ENCODE measurements around the gene PTPRT. TPM values are rescaled to one million over a fixed set of nuclear protein-coding genes. Genes with fewer than 3 reads are reported as not detected.

PTPRT gene
- total RNA-seq, 4 donors from 2014 or later: under 0.01 to 0.64 (median 0.40) TPM

DNA sequence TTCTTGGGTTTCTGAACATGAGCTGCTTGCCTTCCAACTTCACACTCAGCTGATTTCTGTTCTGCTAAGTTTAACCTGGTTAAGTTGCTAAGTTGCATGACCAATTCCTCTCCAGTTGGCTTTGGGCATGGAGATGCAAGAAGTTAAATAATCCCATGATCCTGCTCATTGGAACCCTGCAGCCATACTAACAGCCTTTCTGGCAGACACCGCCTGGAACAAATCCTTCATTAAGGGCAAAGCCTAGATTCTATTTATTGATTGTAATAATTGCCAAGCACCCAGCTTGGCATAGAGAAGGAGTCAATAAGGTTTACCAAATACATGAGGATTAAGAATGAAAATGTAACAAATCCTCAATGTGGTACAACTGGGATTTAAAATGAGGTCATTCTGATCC, 829.1 kb downstream of the PTPRT start:
- intact Hi-C loops (cut with DNase I; ENCODE audit: low total_unique reads) (no loop called here), in situ Hi-C loops (cut with MboI; ENCODE audit: low pct_ligation_motif_present in 1 of 4, low pct_unique_long_range_greater_than_20kb in 1 of 4, low sequenced_read_pairs in 3 of 4) (no loop called here)
- Histone ChIP-seq H3K9me3 (no peaks in the 10 kb centered on the region), H3K27ac (no peak overlapping the region), H3K4me3 (no peak overlapping the region), H3K36me3 (no peaks in the 10 kb centered on the region), H3K4me1 (no peaks in the 10 kb centered on the region), H3K27me3 (no peaks in the 10 kb centered on the region)
- no peak for TF ChIP-seq POLR2AphosphoS5 (IDR thresholded peaks at IDR 0.05)
- TF ChIP-seq EP300 (IDR thresholded peaks at IDR 0.05; ENCODE audit: low read depth): no peak
- TF ChIP-seq, protein P1, sequence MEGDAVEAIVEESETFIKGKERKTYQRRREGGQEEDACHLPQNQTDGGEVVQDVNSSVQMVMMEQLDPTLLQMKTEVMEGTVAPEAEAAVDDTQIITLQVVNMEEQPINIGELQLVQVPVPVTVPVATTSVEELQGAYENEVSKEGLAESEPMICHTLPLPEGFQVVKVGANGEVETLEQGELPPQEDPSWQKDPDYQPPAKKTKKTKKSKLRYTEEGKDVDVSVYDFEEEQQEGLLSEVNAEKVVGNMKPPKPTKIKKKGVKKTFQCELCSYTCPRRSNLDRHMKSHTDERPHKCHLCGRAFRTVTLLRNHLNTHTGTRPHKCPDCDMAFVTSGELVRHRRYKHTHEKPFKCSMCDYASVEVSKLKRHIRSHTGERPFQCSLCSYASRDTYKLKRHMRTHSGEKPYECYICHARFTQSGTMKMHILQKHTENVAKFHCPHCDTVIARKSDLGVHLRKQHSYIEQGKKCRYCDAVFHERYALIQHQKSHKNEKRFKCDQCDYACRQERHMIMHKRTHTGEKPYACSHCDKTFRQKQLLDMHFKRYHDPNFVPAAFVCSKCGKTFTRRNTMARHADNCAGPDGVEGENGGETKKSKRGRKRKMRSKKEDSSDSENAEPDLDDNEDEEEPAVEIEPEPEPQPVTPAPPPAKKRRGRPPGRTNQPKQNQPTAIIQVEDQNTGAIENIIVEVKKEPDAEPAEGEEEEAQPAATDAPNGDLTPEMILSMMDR (IDR thresholded peaks at IDR 0.05): no peak
- 93 to 100% methylated on average over 1 of the region's 1 CpG for WGBS, 2 donors (ENCODE audit: low coverage in 1 of 2)
- no peak for DNase-seq

DNA sequence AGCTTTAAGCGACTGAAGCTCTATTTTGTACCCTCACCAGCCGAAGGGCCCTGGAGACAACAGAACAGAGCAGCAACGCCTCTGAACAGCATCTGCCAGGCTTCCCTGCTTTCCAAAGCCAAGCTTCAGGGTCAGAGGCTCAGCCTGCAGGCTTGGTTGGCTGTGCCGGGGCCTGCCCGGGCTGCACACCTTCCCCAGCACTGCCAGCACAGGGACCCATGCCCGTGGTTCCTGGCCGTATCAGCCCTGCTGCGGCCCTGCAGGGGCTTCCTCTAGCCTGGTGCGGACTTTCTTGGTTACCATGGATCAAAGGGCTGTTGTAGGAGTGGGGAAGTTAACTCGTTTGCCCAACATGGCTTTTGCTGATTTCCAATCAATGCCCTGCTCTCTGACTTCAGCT, 830.1 kb downstream of the PTPRT start:
- H3K4me3 ChIP-seq: no peak overlapping the region
- intact Hi-C loops (cut with DNase I; ENCODE audit: low total_unique reads): no loop called here

DNA sequence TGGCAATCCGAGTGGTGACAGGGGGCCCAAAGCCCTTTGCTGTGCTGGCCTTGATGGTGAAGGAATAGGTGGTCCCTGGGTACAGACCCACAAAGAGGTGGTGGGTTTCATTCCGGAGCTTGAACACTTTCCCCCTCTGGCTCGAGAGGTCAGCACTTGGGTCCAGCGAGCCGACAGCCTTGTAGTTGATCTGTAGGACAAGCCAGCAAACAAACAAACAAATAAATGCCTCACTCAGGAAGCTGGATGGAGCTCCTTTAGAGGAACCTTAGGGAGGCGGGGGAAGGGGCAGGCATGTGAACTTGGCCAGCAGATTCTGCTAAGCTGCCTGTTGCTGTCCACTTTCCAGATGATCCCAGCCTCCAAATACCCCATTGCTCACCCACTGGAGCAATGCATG, 837.6 kb downstream of the PTPRT start:
- TF ChIP-seq, protein P1 (IDR thresholded peaks at IDR 0.05): no peak
- no peak for TF ChIP-seq POLR2A (IDR thresholded peaks at IDR 0.05)
- TF ChIP-seq EP300 (IDR thresholded peaks at IDR 0.05; ENCODE audit: low read depth): no peak
- TF ChIP-seq POLR2AphosphoS5 (IDR thresholded peaks at IDR 0.05): no peak
- no peak for DNase-seq
- Histone ChIP-seq H3K27me3 (no peaks in the 10 kb centered on the region), H3K27ac (no peak overlapping the region), H3K4me3 (no peak overlapping the region), H3K9me3 (no peaks in the 10 kb centered on the region), H3K4me1 (no peaks in the 10 kb centered on the region), H3K36me3 (no peaks in the 10 kb centered on the region)
- intact Hi-C loops (cut with DNase I; ENCODE audit: low total_unique reads): no loop called here
- WGBS, 2 donors (ENCODE audit: low coverage in 1 of 2): 52 to 57% methylated on average over 5 to 6 of the region's 6 CpGs
- in situ Hi-C loops (cut with MboI; ENCODE audit: low pct_ligation_motif_present in 1 of 4, low pct_unique_long_range_greater_than_20kb in 1 of 4, low sequenced_read_pairs in 3 of 4): no loop called here

More for the DNA sequence above, 830.1 kb downstream of the PTPRT start:
- no peaks in the 10 kb centered on the region for H3K27me3 ChIP-seq
- no peak overlapping the region for H3K27ac ChIP-seq
- no peaks in the 10 kb centered on the region for H3K9me3 ChIP-seq
- no peaks in the 10 kb centered on the region for H3K4me1 ChIP-seq
- H3K36me3 ChIP-seq: no peaks in the 10 kb centered on the region
- DNase-seq: no peak
- in situ Hi-C loops (cut with MboI; ENCODE audit: low pct_ligation_motif_present in 1 of 4, low pct_unique_long_range_greater_than_20kb in 1 of 4, low sequenced_read_pairs in 3 of 4): no loop called here
- TF ChIP-seq POLR2AphosphoS5 (IDR thresholded peaks at IDR 0.05) (no peak), EP300 (IDR thresholded peaks at IDR 0.05; ENCODE audit: low read depth) (no peak), POLR2A (IDR thresholded peaks at IDR 0.05) (no peak)
- TF ChIP-seq, protein P1 (IDR thresholded peaks at IDR 0.05): no peak
- WGBS, 2 donors (ENCODE audit: low coverage in 1 of 2): 60 to 75% methylated on average over 2 to 9 of the region's 10 CpGs

DNA sequence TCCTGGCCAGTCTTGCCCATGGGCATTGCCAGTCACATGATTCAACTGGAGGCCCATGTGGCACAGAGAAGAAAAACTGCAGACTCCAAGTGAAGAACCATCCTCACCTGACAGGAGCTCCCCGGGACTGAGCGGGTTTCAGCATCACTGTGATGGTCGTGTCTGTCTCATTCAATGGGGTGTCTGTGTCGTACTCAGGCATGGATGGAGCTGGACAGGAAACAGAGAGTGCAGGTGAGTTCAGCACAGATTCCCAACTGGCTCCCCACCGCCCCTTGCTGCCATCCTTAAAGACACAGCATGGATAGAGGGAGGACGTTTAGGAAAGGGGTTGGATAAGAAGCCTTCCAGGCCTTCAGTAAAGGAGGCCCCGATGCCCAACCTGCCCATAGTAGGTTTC, 839.2 kb downstream of the PTPRT start:
- TF ChIP-seq POLR2A (IDR thresholded peaks at IDR 0.05) (no peak), POLR2AphosphoS5 (IDR thresholded peaks at IDR 0.05) (no peak), EP300 (IDR thresholded peaks at IDR 0.05; ENCODE audit: low read depth) (no peak)
- TF ChIP-seq, protein P1 (IDR thresholded peaks at IDR 0.05): no peak
- intact Hi-C loops (cut with DNase I; ENCODE audit: low total_unique reads) (no loop called here), in situ Hi-C loops (cut with MboI; ENCODE audit: low pct_ligation_motif_present in 1 of 4, low pct_unique_long_range_greater_than_20kb in 1 of 4, low sequenced_read_pairs in 3 of 4) (no loop called here)
- no peaks in the 10 kb centered on the region for H3K36me3 ChIP-seq
- no peaks in the 10 kb centered on the region for H3K9me3 ChIP-seq
- no peak overlapping the region for H3K4me3 ChIP-seq
- no peak for DNase-seq
- WGBS, 2 donors (ENCODE audit: low coverage in 1 of 2): 29 to 53% methylated on average over 2 to 7 of the region's 7 CpGs
- H3K27ac ChIP-seq: no peak overlapping the region
- H3K27me3 ChIP-seq: no peaks in the 10 kb centered on the region
- H3K4me1 ChIP-seq: no peaks in the 10 kb centered on the region

Measured in transverse colon (tissue), 4 donors.